NCI-H2171 treated with DMSO at 0.1 percent for 48 hours (cell line): ENCODE data around the gene FTCD.
A peak's percentile ranks its signal among the peaks of the same experiment; 100 is the strongest.
"Not testable (repeated sequence)": the region's sequence is repeated elsewhere in the genome, so short reads cannot be mapped to it uniquely, and the experiment has no call there.

Experiments
- DNase-seq: peaks from one replicate; lab custom pipeline; 2025; lab: John Stamatoyannopoulos, UW

FTCD gene

DNA sequence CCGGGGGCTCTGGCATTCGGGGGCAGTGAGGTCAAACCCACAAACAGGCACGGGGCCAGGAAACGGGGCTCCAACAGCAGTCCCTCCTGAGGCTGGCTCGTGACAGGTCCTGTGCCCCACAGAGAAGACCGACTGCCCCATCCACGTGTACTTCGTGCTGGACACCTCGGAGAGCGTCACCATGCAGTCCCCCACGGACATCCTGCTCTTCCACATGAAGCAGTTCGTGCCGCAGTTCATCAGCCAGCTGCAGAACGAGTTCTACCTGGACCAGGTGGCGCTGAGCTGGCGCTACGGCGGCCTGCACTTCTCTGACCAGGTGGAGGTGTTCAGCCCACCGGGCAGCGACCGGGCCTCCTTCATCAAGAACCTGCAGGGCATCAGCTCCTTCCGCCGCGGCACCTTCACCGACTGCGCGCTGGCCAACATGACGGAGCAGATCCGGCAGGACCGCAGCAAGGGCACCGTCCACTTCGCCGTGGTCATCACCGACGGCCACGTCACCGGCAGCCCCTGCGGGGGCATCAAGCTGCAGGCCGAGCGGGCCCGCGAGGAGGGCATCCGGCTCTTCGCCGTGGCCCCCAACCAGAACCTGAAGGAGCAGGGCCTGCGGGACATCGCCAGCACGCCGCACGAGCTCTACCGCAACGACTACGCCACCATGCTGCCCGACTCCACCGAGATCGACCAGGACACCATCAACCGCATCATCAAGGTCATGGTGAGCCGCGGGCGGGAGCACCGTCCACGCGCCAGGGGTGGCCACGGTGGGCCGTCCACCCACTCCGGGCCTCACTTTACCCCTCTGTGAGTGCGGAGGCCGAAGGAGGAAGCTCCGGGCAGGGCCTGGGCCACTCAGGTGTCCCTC, 43.3 kb downstream of the FTCD start:
- DNase-seq: no peak

DNA sequence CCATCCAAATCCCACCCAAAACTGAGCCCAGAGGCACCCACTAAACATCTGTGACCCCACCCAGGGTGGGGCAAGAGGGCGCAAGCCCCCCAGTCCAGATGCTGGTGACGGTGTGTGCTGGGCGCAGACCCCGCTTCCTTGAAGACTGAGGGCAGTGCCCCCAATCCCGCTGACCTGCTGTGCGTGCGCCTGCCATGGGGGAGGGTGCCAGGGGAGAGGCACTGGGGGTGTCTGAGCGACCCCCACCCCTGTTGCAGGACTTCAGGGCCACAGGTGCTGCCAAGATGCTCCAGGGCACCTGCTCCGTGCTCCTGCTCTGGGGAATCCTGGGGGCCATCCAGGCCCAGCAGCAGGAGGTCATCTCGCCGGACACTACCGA, 44.2 kb downstream of the FTCD start:
- DNase-seq: no peak

DNA sequence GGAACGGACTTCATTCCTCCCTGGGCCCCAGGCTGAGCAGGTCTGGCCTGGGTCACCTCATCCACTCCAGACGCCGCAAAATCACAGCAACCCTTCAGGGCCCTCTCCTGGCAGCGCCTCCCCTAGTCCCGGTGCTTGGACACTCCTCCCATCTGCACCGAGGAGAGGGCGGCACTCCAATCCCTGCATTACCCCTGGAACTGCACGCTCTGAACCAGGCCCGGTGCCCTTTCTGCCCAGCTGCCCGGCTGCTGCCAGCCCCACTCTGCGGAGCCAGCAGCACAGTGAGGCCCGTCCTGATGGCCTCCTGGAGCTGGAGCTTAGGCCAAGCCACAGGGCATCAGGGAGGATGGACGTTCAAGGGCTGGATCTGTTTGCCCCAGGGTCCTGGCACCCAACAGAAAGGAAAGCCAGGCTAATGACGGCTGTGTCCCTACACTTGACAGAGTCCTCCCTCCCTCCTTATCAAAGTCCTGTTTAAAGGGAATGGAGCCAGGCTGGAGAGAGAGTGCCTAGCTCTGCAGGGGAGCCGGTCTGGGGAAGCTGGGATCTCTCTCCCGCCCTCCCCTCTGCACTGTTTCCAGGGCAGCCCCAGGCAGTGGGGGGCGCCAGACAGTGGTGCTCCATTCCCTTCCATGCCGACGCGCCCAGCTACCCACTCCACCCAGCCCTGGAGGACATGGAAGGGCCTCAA, 44.7 kb downstream of the FTCD start:
- no peak for DNase-seq

DNA sequence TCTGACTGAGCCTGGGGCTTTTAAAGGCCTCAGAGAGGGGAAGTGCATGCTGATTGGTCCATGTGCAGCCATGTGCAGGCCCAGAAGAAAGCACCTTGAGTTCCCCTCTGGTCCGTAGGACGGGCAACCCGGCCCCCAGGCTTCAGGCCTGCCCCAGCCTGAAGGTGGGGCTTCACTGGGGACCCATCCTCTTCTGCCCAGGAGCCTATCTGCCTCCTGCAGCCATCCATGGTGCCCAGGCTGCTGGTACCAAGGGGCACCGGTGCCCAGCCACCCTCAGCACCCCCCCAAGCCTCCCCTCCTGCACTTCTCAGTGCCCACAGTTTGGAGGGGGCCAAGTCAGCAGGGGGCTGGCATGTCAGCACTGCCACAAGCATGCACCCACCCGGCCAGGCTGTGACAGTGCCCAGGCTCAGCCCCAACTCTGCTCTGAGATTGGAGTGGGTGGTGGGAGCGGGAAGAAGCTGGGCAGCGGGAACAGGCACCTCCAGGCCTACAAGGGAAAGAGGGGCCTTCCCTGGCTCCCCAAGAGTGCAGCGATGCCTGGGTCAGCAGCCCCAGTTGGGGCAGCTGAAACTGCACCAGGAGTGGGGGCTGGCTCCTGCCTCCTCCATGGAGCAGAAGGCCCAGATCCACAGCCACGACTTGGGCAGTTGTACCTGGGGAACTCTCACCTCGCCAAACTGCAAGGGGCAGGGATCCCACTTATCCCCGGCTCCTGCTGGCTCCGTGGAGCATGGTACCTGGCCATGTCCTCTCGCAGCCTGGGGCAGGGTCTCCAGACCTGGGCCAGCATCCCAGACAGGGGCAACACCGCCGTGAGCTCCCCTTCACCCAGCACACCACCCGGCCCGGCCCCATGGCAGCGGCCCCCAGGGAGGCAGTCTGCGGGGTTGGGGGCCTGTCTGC, 45.8 kb downstream of the FTCD start:
- DNase-seq: no peak

DNA sequence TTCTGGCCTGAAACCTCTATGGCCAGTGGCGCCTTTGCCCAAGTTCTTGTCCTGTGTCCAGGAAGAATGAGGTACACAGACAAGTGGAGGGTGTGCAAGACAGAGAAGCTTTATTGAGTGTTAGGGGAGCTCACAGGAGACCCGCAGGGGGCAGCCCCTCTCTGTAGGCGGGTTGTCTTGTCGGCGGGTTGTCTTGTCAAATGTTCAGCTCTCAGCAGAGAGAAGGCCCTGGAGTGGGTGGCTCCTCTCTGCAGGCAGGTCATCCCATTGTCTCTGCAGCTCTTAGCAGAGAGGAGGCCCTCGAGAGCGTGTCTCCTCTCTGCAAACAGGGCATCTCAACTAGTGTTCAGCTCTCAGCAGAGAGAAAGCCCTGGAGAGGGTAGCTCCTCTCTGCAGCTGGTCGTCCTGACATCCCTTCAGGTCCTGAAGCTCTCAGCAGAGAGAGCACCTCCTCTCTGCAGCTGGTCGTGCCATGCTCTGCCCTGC, 46.5 kb downstream of the FTCD start:
- no peak for DNase-seq

DNA sequence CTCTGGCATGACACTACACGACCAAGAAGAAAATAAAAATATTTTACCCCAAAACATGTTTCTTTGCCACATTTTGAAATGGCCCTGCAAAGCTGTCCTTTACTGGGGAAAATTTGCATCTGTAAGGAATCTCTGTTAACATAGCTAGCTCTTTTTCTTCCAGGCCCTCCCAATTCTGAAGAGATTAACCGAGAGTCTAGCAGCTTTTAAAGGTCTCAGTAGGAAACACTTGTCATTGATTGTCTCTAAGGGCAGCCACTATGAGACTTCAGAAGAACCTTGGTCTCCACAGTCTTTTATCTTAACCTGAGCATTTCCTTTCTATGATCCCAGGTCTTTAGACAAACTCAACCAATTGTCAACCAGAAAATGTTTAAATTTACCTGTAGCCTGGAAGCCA, 48.0 kb downstream of the FTCD start:
- not testable (repeated sequence) for DNase-seq

DNA sequence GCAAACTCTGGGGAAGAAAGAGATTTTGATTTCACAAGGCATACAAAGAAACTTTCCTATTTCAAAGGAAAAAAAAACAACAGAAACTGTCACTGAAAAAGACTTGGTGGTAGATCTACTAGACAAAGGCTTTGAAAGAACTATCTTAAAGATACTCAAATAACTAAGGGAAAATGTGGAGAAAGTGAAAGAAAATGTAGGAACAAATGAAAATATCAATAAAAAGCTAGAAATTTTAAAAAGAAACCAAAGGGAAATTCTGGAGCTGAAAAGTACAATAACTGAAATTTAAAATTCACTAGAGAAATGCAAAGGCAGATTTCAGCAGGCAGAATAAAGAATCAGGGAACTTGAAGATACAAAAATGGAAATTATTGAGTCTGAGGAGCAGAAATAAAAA, 51.3 kb downstream of the FTCD start:
- DNase-seq: no peak

DNA sequence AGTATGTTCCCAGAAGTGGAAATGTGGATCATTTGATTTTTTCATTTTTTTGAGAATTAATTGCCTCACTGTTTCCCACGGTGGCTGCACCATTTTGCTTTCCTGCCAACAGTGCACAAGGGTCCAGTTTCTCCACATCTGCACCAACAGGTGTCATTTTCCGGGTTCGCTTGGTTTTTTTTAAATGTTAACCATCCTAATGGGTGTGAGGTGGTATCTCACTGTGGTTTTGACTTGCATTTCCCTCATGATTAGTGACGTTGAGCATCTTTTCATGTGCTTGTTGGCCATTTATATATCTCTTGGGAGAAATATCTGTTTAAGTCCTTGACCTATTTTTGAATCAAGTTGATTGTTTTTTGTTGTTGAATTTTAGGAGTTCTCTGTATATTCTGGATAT, 54.5 kb downstream of the FTCD start:
- DNase-seq: no peak

DNA sequence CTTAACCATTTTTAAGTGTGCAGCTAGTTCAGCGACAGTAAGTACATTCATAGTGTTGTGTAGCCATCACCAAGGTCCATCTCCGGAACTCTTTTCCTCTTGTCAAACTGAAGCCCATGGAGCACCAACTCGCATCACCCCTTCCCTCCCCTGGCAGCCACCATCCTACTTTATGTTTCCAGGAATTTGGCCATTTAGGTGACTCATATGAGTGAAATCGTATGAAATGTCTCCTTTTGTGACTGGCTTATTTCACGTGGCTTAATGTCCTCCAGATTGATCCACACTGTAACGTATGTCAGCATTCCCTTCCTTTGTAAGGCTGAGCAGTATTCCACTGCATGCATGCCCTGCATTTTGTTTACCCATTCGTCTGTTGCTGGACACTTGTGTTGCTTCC, 55.0 kb downstream of the FTCD start:
- DNase-seq: no peak

DNA sequence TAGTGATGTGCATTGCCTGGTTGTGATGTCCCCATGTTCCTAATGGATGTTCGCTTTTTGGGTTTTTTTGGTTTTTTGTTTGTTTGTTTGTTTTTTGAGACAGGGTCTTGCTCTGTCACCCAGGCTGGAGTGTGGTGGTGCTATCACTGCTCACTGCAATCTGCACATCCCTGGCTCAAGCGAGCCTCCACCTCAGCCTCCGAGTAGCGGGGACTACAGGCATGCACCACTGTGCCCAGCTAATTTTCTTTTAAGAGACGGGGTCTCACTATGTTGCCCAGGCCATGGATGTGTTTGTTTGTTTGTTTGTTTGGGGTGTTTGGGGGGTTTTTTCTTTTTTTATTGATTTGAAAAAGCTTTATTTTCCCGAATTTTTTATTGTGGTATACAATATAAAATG, 55.4 kb downstream of the FTCD start:
- no peak for DNase-seq

DNA sequence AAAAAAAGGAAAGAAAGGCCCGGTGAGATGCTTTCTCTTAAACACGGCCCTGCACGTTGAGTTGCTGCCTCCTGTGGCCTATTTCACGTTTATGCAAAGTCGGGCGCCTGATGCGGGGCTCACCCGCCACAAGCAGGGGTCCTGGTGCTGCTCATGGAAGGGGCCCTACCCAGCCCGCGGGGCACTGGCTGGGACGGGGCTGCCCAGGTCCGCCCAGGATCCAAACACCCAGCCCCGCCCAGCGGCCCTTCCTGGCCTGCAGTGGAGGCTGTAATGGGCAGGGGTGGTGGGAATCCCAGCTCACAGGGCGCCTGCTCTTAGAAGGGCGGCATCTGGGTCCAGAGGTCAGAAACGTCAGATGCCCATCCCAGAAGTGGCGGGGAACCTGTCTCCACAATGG, 55.9 kb downstream of the FTCD start:
- DNase-seq: no peak

DNA sequence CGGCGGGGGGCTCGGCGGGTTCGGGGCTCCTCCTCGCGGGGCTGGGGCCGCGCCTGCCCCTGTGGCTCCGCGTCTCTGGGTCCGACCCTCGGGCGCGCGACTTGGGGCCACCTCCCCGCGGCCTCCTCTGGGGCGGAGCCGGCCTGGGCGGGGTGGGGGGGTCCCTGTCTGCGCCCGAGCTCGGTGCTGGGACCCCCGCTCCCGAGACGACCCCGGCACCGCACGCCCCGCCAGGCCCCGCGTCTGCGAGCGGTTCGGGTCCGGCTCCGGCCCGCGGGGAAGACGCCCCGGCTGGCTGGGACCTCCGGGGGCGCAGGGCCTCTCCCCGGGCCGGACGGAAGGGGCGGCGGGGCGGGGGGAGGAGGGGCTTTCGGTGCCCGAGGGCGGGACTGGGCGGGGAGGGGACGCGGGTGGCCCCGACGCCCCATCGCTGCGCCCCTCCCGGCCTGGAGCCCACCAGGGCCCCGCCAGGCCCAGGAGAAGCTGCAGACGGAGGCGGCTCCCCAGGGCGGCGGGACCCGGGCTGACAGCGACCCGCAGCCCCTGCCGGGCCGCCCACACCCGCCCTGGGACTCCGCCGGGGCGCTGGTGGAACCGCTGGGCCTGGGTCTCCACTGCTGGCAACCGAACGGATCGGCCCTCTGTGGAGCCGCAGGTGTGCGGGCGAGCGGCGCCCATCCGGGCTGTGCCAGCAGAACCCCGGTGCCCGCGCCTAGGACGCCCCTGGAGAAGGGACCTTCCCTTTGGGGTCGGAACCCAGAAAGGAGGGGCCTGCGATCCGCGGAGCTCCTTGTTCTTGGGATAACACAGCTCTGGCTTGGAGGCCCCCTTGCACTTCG, 56.9 kb downstream of the FTCD start:
- DNase-seq: no peak

DNA sequence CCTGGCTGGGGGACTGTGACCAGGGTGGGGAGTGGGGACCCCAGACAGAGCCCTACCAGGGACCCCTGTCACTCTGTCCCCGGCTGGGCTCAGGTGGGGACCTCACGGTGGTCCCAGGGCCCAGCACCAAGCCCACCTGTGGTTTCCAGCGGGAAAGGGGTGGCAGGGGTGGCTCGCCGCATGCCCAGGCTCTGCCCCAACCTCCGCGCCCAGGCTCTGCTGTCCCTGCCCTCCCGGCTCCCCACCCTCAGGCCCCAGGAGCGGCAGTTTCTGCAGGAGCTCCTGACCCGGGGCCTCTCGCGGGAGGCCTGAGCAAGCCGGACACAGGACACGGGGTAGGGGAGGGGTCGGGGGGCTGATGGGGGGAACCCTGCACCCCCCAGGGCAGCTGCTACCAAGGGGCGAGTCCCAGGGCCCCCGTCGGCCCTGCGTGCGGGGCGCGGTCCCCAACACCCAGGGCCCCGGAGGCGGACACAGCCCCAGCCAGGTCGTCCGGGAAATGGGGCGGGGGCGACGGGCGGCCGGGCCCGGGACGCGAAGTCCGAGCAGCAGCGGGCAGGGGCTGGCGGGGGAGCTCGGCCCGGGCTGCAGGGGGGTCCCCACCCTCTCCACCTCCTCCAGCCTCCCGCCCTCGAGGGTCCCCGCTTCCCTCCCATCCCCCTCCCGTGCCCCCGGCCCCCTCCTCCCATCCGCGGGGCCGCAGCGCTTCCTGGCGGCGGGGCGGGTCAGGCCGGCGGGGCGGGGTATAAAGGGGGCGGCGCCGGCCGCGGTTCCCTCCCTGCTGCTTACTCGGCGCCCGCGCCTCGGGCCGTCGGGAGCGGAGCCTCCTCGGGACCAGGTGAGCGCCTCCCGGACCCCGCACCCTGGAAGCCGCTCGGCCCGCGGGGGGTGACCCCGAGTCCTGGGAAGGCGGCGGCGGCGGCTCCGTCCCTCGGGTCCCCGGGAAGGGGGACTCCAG, 57.8 kb downstream of the FTCD start, which contains the start of gene COL6A2:
Gene COL6A2 (plus strand): TSS at position 777 of the 958 bp plus-strand sequence.
- peak; percentile 36 for DNase-seq

DNA sequence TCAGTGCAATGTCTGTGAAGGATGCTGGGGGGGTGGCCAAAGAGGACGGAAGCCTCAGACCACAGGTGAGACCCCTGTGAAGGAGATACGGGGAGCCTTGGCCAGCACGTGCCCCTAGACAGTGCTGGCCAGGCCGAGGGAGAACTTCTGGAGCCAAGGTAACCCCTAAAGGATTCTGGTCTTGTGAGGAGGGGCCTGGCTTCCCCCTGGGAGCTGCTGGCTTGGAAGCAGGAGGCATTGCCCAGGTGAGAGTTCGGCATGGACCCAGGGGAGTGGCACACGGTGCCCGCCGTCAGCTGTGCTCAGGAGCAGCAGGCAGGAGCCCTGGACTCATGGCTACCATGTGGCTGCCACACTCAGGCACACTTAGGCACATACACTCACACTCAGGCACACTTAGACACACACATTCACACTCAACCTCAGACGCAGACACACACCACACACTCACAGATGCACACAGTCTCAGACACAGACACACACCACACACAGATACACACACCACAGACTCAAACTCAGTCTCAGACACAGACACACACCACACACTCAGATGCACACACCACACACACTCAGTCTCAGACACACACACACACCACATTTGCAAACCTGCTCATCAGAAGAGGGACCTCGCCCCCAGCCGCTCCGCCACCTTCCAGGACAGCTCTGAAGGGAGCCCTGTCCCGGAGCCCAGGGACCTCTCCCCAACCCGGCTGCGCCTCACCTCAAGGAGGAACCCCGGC, 58.6 kb downstream of the FTCD start:
- DNase-seq: no peak

DNA sequence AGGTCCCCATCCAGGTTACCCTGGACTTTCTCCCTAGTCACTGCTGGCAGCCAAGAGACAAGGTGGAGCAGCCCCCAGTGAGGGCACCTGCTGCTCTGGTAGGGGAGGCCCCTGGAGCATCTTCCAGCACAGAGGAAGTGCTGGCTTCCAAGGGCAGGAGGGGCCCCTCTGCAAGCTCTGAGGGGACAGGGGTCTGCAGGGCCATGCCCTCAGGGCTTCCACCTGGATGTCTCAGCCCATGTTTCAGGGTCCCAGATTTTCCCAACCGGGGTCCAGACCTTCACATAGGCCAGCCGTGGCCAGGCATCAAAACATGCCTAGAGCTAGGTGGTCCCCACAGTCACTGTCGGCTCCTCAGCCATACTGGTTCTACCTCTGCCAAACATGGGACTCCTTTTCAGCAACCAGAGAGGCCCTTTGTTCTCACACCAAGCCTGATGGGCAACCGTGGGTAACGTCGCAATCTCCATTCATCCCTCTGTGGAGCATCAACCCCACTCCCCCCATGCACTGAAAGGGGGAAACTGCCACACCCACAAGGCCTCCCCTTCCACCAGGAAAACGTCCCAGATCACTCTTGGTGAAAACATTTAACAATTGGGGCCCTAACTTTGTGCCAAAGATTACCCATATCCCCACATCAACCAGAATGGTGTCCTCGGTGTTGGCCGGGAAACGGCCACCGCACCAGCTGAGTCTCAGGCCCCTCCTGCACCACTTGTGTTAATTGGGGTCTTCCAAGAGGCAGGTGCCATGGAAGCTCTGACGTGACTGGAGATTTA, 59.4 kb downstream of the FTCD start:
- no peak for DNase-seq

DNA sequence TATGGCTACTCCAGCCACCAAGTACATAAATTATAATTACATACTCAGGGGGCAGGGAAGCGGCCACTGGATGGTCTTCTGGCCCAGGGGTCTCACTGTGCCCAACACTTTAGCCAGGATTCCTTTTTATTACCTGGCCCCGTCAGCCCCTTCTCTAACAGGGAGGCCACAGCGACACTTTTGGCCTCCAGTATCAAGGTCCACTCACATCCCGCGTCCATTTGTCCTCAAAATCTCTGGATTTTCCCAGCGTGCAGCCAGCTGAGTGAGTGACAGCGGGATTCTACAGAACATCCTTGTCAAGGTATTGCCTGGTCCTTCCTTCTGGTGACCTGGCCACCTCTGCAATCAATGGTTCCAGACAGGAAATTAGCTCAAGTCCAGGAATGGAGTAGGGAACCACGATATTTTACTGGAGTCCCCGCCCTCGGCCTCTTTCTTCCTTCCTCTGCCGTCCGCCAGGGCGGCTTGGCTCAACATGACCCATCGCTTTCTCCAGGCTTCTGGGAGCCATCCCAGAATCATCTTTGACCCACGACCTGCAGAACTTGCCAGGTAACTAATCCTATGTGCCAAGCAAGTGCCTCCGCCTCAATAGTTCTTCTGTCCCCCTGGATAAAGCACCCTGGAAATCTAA, 60.2 kb downstream of the FTCD start:
- no peak for DNase-seq

DNA sequence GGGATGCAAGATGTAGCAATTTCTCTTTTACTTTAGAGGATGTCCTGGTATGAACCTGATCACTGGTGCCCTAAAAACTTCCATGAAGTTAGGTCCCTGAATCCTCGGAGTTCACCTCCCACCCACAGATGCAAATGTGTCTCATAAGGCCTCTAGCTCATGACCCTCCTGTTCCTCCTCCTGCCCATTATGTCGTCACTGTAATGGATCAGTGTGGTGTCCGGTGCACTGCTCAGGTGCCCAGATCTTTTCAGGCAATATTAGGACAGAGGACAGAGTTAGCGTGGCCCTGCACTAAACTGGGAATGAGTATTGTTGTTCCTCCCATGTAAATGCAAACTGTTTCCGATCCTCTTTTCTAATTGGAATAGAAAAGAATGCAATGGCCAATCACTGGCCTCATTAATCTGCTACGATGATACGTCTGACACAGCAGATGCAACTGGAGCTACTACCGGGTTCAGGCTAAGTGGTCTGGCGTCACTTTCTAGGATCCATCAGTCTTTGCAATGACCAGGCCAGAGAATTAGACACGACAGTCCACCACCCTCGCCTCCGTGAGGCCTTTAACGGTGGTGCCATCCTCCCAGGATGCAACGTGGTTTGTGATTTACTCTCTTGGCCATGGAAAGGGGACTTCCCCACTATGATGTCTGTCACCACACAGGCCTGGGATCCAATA, 60.8 kb downstream of the FTCD start:
- no peak for DNase-seq
